H7 (cell line): ENCODE results near the gene USP35. TPM values are rescaled to one million over a fixed set of nuclear protein-coding genes. Genes with fewer than 3 reads are reported as not detected.

Source experiments
- DNase-seq: peaks from one replicate; pipeline ENCODE4 v3.0.0; 2012
- H3K27me3 ChIP-seq: 2 replicates; pipeline ENCODE4 v1.6.0; 2011; ENCODE audit warnings: mild to moderate bottlenecking, low read length; ENCODE audit not compliant: control insufficient read depth, insufficient read depth
- H3K36me3 ChIP-seq: replicated peaks from 2 replicates; pipeline ENCODE4 v1.5.1; 2011; ENCODE audit warnings: low read length; ENCODE audit not compliant: control insufficient read depth, insufficient read depth
- H3K4me3 ChIP-seq: 2 replicates; pipeline ENCODE4 v1.5.1; 2011; ENCODE audit warnings: low read depth, mild to moderate bottlenecking, control low read depth, low read length, moderate library complexity; ENCODE audit not compliant: insufficient read depth
- total RNA-seq: library from RNA; depleted of rRNA; stranded (reverse); fragments of >200 nt; shearing (Covaris generic); gene quantifications from 2 replicates; pipeline ENCODE4 v1.2.3, GENCODE V29; 2014

Gene USP35
- total RNA-seq, 1 experiment from 2014 or later, result 5.1 TPM

DNA sequence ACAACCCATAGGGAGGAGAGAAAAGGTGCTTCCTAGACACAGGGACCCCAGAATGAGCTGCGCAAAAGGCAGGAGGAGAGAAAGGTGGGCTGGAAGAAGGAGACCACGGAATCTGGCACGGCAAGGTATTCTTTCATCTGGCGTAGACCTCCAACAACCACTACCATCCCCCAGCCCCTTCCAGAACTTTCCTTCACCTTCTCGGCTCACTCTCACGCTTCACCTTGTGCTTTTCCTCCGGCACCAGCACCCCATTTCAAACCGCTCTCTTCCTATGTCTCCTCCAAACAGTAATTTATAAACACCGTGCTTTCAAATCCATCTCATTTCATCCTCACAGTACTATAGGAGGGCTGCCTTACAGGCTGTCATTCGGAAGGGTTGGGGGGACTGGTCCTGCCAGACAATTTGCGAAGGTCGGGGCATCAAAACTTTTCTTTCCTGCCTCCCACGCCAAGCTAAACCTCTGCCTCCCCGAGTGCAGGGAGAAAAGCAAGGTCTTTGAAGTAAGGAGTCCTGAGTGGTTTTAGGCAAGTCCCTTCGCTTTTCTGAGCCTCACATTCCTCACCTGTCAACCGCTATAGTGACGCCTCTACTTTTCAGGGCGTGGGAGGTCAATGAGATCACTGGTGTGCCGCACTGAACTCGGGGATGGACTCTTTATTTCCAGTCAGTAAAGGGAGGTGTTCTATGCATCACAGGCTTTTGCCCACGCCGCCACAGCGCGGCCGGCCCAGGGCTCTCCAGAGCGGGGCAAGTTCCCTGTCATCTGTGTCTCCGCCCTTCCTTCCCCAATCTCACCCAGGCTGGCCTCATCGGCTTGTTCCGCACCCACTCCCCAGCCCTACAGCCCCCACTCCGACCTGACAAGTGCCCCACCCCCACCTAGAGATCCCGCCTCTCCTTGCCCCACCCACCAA, 1.1 kb upstream of the USP35 start:
- Histone ChIP-seq H3K27me3 (peaks cover 6% of the 10 kb centered on the region; the same call in 1 of the 2 replicates), H3K4me3 (peak overlapping the region; percentile 66), H3K36me3 (no peaks in the 10 kb centered on the region)
- peak; percentile 41 for DNase-seq

DNA sequence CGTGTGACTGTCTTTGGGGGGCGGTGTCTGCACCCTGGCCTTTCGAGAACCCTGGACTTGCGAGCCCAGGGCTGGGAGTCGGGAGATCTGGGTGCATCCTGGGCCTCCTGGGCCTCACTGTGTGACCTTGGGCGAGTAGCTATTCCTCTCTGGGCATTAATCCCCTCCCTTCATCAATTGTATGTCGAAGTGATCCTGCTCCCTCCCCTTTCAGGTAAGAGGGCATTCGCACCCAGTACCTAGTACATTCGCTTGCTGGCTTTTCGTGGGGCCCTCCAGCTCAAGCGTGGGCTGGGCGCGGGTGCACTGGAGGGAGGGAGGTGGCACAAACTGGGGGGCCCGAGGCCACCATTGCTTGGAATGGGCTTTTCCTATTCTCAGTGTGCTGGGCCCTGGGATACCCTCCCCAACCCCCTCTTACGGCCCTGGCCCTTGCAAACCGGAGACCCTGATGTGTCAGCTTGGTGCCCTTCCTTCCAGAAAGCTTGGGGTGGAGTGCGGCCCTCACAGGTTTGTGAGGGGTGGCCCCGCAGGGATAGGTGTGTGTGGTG, 530 bp downstream of the USP35 start:
- peaks cover 6% of the 10 kb centered on the region; the same call in 1 of the 2 replicates for H3K27me3 ChIP-seq
- peak overlapping the region; percentile 66 for H3K4me3 ChIP-seq
- H3K36me3 ChIP-seq, result no peaks in the 10 kb centered on the region
- no peak for DNase-seq

DNA sequence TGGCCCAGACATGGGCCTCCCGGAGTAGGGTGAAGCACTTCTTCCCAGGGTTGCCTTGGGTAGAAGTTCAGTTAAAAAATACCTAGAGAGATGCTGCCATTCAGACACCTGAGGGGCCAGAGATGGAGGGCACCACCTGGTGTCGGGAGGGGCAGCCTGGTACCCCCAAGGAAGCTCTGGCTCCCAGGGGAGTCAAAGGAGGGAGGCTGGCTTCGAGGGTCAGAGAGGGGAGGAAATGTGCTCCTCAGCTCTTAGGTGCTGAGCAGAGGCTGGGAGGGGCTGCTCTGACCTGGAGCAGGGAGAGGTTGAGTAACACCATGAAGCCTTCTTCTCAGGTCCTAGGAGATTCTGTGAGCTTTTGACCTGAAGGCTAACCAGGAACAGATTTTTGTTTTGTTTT, 1.1 kb downstream of the USP35 start:
- no peak overlapping the region for H3K4me3 ChIP-seq
- peaks cover 6% of the 10 kb centered on the region; the same call in 1 of the 2 replicates for H3K27me3 ChIP-seq
- DNase-seq, result no peak
- H3K36me3 ChIP-seq, result no peaks in the 10 kb centered on the region

DNA sequence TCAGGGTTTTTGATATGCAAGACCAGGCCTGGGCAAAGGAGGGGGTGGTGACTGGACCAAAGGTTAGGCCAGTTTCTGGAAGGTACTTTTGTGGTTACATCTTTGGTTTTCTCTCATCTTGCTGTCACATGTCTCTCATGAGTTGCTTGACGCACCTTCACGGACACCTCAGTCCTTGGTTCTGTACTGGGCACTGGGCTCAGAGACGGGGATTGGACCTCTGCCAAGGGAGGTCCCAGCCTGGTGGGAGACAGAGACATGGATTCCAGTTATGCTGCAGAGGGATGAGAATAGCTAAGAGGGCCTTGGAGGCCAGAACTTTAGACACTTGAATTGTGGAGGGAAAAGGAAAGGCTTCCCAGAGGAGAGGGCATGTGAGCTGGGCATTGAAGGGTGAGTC, 1.7 kb downstream of the USP35 start:
- Histone ChIP-seq H3K36me3 (no peaks in the 10 kb centered on the region), H3K4me3 (no peak overlapping the region)
- DNase-seq, result no peak

DNA sequence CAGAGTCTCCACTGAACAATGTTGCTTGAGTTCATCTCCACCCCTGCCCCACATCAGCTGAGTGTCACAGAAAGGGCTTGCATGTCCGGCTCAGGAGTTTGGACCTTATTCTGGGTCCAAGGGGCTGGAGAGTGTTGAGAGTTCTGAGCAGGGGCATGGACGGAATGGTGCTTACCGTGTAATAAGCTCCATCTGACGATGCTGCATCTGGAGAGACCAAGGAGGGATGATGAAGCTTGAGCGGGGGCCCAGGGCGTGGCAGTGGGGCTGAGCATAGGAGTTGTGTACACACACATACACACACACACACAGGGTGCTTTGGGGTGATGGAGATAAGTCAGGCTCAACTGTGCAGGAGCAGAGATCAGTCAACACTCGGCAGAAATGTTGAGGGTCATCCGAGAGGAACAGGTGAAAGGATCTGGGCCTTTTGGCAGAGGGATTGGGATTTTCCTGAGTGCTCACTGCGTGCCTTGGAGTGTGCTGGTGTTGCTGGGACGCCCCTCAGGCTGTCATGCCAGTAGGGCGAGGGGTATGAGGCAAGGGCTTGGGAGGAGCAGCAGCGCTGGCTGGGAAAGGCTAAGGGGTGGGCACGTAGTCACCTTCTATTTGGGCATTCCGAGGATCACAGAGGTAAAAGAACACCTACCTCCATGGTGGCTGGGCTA, 2.3 kb downstream of the USP35 start:
- Histone ChIP-seq H3K36me3 (no peaks in the 10 kb centered on the region), H3K4me3 (no peak overlapping the region), H3K27me3 (peaks cover 6% of the 10 kb centered on the region; the same call in 1 of the 2 replicates)
- DNase-seq, result no peak

More for the DNA sequence above, 1.7 kb downstream of the USP35 start:
- peaks cover 6% of the 10 kb centered on the region; the same call in 1 of the 2 replicates for H3K27me3 ChIP-seq

DNA sequence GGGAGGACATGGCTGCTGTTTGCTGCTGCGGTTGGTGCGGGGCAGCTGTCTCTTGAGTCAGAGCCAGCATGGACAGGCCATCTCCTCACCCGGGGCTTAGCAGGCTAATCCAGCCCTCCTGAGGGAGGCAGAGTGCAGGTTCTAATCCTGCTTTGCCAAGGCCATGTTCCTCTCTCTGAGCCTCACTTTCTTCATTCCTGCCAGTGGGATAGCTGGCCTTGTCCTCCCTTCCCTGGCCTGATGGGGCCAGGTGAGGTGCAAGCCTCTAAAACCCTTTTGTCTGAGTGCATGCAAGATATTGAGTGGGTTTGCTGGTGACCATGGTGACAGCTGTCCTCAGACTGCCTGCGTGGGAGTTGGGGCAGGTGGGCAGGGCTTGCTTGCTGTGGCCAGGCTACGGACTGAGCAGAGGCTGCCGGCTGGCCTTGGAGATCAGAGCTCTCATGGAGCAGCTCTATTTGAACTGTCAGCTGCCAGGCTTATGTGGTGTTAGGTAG, 3.6 kb downstream of the USP35 start:
- no peak for DNase-seq
- Histone ChIP-seq H3K27me3 (peaks cover 2% of the 10 kb centered on the region; the same call in 1 of the 2 replicates), H3K36me3 (no peaks in the 10 kb centered on the region), H3K4me3 (no peak overlapping the region)

DNA sequence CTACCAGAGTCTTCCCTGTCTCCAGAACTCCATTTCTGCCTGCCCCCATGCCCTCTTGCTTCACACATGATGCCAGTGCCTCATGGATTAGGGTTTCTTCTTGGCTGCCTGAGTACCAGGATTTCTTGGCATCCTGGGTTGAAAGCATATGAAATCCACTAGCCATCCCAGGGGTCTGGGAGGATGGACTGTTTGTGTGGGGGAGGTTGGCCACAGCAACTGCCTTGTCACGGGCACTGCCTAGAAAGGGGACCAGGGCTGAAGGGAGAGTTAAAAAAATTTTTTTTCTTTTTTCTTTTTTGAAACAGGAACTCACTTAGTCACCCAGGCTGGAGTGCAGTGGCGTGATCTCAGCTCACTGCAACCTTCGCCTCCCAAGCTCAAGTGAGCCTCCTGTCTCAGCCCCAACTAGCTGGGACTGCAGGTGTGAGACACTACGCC, 4.2 kb downstream of the USP35 start:
- no peak overlapping the region for H3K4me3 ChIP-seq
- no peak for DNase-seq
- no peaks in the 10 kb centered on the region for H3K27me3 ChIP-seq
- H3K36me3 ChIP-seq, result no peaks in the 10 kb centered on the region

DNA sequence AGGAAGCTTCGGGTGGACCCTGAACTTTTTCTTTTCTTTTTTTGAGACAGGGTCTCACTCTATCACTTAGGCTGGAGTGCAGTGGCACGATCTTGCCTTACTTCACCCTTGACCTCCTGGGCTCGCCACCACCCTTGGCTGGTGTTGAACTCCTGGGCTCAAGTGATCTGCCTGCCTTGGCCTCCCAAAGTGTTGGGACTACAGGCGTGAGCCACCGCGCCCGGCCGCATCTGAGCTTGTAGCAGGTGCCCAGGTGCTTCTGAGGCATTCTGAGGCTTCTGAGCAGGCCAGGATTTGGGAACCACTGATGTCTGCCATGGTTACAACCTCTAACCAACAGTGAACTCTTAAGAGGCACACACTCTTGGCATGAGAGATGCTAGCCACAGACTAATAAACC, 5.1 kb downstream of the USP35 start:
- DNase-seq, result no peak
- Histone ChIP-seq H3K4me3 (no peak overlapping the region), H3K36me3 (no peaks in the 10 kb centered on the region), H3K27me3 (no peaks in the 10 kb centered on the region)

DNA sequence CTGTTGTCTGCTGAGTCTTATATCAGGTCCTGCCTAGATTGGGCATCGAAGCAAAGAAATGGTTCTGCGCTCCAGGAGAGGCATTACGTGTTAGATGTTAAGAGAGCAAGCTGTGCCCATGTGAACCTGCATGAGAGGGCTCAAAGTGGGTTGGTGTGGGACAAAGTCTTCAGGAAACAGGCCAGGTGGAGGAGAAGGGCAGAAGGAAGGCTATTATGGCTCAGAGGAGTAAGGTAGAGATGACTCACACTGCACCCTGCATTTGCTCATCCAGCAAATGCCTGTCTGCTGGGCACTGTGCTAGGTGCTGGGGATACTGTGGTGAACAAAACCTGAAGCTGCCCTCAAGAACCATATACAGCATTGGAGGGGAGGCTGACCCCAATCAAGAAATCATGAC, 5.8 kb downstream of the USP35 start:
- Histone ChIP-seq H3K4me3 (no peak overlapping the region), H3K27me3 (no peaks in the 10 kb centered on the region), H3K36me3 (no peaks in the 10 kb centered on the region)
- DNase-seq, result no peak

DNA sequence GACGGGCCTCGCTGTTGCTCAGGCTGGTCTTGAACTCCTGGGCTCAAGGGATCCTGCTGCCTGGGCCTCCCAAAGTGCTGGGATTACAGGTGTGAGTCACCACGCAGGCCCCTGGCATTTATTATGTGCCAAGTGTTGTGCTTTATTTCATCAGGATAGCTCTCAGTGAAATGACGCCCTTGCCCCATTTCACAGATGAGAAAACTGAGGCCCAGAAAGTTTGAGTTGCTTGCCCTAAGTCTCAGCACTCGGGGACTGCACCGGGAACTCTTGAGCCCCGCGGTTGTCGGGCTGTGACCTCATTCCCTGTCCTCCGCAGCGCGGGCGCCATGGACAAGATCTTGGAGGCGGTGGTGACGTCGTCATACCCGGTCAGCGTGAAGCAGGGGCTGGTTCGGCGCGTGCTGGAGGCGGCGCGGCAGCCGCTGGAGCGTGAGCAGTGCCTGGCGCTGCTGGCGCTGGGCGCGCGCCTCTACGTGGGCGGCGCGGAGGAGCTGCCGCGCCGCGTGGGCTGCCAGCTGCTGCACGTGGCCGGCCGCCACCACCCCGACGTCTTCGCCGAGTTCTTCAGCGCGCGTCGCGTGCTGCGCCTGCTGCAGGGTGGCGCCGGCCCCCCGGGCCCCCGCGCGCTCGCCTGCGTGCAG, 7.3 kb downstream of the USP35 start:
- DNase-seq, result no peak
- H3K27me3 ChIP-seq, result no peaks in the 10 kb centered on the region
- no peak overlapping the region for H3K4me3 ChIP-seq
- peaks cover 1% of the 10 kb centered on the region for H3K36me3 ChIP-seq

DNA sequence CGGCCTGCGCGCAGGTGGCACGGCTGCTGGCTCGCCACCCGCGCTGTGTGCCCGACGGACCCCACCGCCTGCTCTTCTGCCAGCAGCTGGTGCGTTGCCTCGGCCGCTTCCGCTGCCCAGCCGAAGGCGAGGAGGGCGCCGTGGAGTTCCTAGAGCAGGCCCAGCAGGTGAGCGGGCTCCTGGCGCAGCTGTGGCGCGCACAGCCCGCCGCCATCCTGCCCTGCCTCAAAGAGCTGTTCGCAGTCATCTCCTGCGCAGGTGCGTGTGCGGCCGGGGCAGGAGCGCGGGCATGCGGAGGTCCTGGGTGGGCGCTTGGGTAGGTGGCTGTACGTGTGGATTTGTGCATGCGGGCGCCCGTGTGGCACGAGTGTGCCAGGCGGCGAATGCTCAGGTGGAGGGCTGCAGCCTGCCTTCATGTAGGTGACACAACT, 8.0 kb downstream of the USP35 start:
- H3K36me3 ChIP-seq, result peaks cover 1% of the 10 kb centered on the region
- no peak overlapping the region for H3K4me3 ChIP-seq
- no peaks in the 10 kb centered on the region for H3K27me3 ChIP-seq
- peak; percentile 46 for DNase-seq

DNA sequence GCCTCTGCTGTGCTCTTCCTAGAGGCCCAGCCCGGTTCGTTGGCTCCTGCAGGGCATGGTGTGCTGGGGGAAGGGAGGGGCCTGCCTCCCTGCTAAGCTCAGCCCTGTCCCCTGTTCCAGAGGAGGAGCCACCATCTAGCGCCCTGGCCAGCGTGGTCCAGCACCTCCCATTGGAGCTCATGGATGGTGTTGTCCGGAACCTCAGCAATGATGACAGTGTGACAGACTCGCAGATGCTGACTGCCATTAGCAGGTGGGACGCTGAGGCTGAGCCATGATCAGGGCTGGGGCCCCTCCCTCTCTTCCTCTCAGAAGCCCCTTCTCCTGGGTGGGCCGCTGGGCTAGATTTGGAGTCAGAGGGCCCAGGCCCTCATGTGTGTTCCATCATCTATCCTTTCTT, 9.1 kb downstream of the USP35 start:
- H3K36me3 ChIP-seq, result peaks cover 1% of the 10 kb centered on the region
- no peaks in the 10 kb centered on the region for H3K27me3 ChIP-seq
- no peak for DNase-seq
- no peak overlapping the region for H3K4me3 ChIP-seq

DNA sequence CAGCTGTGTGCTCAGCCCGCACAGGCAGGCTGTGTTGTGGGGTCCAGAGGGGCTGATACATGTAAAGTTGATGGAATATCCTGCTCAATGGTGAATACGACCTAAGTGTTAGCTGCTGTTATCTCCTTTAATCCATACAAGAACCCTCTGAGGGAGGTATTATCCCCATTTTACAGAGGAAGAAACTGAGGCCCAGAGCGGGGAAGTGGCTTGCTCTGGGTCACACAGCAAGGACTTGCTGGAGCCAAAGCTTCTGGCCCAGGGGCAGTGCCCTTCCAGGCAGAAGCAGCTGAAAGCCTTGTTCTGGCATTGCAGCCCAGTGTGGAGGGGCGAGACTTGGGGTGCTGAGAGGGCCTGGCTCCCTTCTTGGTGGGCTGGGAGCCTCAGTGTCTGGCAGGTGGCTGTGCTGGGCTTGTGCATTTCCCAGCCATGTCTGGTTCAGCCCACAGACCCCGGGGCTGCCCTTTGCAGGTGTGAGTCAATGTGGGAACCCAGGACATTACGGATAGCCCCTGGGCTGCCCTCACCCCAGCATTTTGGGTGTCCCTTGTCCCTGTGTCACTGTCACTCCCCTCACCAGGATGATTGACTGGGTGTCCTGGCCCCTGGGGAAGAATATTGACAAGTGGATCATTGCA, 10.4 kb downstream of the USP35 start:
- H3K4me3 ChIP-seq, result no peak overlapping the region
- peaks cover 1% of the 10 kb centered on the region for H3K36me3 ChIP-seq
- no peaks in the 10 kb centered on the region for H3K27me3 ChIP-seq
- peak; percentile 26 for DNase-seq

DNA sequence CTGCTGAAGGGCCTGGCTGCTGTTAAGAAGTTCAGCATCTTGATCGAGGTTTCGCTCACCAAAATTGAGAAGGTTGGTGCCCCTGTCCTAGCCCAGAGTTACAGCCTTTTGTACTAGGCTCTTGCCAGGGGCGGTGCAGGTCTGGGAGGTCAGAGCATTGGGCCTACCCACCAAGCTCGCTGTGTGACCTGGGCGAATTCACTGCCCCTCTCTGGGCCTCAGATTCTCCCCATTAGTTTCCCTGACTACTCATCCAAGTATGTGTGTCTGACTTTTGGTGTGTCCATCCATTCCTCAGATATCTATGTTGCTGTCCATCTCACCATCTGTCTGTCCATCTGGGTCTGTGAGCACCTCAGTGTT, 10.9 kb downstream of the USP35 start:
- Histone ChIP-seq H3K4me3 (no peak overlapping the region), H3K36me3 (peaks cover 1% of the 10 kb centered on the region), H3K27me3 (no peaks in the 10 kb centered on the region)
- no peak for DNase-seq
